Activated T-cell treated with anti-CD3 and anti-CD28 coated beads for 24 hours (primary cell): ENCODE measurements around the gene FAM13B.
"Not testable (repeated sequence)": the region's sequence is repeated elsewhere in the genome, so short reads cannot be mapped to it uniquely, and the experiment has no call there.

ENCODE experiments used
- DNase-seq: peaks from one replicate; pipeline ENCODE4 v3.0.0-alpha.2; 2020; ENCODE audit warnings: low read depth

FAM13B gene

DNA sequence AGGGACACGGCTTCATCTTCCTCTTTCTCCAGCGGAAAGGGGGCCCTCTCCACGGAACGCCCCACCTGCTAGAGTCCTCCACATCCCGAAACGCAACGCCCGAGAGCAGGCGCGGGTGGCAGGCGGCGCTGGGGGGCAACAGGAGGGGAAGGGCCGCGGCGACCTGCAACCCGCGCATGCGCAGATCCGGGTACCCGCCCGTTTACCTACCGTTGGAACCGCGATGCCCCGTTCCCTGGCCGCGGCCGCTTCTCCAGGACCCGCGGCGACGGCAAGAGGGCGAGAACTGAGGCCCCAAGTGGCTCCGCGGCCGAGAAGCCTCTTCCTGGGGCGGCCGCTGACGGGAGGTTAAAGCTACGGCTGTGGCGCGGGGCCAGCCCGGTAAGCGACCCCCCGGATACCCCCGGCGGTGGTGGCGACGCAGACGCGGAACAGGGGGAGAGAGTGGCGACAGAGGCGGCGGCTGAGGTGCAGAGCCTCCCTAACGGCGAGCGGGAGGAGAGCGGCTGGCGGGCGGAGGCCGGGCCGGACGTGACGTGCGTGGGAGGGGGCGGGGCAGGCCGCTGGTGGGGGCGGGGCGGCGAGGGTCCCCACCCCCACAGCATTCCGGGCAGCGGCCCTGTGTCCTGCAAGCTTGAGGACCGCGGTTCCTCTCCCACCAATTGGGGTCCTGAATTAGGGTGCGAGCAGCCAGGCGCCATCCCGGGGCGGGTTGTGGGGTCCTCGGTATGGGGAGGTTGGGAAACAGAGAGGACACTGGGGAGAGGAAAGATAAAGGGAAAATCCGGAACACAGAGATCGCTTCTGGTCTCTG is at the start of gene FAM13B:
Gene FAM13B, minus strand, starts transcription at position 508 of the 814 bp plus-strand sequence. CDS start 13,968 bp downstream, outside the sequence.
- peak; percentile 66 for DNase-seq

- no peak for DNase-seq
Measured at GRCh38 chr5:138082033-138082432, 49.2 kb upstream of the FAM13B start.

DNA sequence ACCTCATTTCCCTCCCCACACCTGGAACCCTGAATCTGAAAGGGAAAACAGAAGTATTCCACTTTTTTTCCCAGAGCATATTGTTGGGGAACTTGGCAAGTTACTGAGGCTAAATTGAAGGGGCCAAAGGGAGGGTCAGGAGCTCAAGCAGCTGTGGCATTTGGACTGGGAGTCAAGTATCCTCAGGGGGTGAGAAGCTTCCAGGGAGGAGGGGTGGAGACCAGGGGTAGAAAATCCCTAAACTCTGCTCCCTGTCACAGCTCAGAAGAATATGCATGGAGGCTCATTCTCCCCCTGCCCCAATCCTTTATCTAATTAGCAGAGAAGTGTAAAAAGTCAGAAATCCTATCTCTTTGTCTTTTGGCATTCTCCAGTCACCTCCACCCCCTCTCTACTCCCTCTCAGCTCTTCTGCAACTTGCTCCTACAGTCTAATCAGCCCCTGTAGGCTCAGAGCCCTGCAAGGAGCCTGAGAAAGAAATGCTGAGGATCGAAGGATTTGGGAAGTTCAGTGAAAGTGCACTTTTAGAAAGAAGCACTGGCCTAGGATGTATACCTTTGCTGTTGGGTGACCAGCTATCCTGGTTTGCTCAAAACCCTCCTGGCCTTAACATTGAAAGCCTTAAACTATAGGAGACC is 45.2 kb upstream of the FAM13B start:
- no peak for DNase-seq

DNA sequence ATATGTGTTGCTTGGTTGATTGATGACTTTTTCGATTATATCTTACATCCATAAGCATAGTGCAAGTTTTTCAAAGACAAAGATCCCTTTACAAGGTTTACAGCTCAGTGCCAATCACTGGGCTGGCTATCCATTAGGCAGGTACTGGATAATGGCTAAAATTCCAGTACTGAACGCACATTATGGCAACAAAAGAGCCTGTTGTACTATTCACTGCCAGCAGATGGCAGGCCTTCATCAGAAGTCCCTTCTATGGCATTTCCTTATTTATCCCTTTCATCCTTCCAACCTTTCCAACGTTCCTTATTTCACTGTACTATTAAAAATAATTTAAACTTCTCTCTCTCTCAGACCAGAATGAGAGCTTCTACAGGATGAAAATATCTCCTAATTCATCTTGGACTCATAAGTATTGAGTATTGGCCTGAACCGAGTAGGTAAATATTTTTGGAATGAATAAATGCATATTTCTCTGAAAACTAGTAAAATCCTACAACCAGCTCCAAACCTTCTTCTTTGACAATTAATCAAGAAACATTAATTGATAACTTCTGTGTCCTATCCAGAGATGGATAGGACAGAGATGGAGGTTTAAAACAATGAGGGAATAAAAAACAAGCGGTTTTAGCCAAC is 44.3 kb upstream of the FAM13B start:
- DNase-seq, result peak; percentile 27

GRCh38 chr5:138070026-138070425 is 37.1 kb upstream of the FAM13B start:
- DNase-seq, result not testable (repeated sequence)

- DNase-seq, result peak; percentile 62
Measured at GRCh38 chr5:138068742-138069600, 36.1 kb upstream of the FAM13B start.

DNA sequence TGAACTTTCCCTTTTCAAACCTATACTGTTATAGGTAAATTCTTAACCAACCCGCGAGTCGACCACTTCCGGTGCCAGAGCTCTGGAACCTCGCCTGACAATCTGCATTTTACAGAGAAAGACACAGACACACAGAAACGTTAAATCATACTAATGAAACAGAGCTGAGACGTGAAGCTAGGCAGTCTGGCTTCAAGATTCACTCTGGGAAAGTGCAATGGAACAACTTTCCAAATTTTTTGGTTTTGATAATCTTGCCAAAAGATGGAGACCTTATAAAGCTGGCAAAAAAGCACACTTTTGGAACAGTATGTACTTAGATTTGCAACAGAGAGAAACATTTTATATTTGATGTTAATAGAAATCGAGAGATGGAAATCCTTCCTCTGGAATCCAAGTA is 35.1 kb upstream of the FAM13B start:
- no peak for DNase-seq

- DNase-seq, result no peak
Measured at GRCh38 chr5:138065102-138065501, 32.2 kb upstream of the FAM13B start.

GRCh38 chr5:138064526-138064925 is 31.6 kb upstream of the FAM13B start:
- no peak for DNase-seq

DNA sequence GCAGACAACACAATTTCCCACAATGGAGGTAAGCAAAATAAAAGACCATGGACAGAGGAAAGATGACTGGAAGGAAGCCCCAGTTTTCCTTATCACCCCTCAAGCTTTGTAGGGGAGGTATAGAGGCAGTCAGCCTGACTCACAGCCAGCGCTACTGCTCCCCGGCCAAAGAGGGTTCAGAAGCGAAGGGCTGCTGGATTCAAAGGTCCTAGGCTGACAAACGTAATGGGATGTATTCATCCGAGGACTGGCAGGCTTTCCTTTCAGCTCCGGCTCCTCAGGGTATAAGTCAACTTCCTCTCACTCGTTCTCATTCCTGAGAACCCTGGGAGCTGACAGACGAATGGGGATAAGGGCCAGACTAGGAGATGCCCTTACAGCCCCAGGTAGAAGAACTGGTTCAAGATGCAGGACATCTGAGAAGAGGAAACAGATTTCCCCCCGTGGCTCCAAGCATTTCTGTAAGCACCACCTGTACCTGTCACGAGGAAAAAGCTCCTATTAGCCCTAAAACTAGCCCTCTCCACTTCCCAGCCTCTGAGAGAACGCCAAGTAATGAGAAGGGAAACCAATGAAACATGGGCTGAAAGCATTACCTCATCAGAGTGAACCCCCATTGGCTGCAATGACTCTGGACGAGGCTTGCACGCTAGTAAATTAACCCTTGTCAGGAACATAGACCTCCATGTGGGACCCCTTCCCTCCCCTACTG is 22.1 kb upstream of the FAM13B start:
- DNase-seq, result no peak

DNA sequence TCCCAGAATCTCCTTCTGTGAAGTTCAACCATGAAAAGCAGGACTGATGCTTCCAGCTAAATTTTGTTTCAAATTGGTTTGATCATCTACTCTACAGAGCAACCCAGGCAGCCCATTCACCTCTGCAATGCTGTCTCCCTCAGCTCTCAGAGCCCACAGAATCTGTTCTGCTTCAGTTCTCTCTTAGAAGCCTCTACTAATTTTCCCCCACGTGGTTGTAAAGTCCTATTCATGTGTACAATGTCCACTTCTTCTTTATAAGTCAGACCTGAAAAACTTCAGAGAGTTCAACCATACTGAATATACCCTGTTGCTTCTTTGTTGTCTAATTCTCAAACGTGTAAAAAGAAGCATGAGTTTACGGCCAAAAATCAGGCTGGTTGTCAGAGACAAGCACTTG is 21.3 kb upstream of the FAM13B start:
- no peak for DNase-seq

- DNase-seq, result no peak
Measured at GRCh38 chr5:138053554-138053953, 20.7 kb upstream of the FAM13B start.

DNA sequence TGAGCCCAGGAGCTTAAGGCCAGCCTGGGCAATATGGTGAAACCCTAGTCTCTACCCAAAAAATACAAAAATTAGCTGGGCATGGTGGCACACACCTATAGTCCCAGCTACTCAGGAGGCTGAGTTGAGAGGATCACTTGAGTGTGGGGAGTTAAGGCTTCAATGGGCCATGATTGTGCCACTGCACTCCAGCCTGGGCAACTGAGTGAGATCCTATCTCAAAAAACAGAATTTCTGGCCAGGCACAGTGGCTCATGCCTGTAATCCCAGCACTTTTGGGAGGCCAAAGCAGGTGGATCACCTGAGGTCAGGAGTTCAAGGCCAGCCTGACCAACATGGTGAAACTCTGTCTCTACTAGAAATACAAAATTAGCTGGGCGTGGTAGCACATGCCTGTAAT is 19.8 kb upstream of the FAM13B start:
- not testable (repeated sequence) for DNase-seq

GRCh38 chr5:138051441-138052296 is 18.8 kb upstream of the FAM13B start:
- no peak for DNase-seq

- not testable (repeated sequence) for DNase-seq
Measured at GRCh38 chr5:138045283-138045682, 12.4 kb upstream of the FAM13B start.

DNA sequence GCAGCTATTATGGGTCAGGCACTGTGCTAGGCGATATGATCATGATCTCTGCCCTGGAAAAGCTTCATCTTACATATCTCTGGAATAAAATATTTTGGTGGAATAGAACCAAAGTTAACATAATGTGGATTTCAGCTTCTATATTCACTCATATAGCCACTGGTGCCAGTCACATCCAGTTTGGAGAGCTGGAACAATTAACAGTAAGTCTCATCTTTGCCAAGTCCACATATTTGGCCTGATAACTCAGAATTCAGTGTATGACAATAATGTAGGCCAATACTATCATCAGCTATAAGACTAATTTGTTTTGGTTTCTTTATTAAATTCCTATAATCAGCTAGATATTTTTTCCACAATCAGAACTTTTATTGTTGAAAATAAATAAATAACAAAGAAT is 5.9 kb upstream of the FAM13B start:
- DNase-seq, result no peak

GRCh38 chr5:138037907-138038633 is 5.2 kb upstream of the FAM13B start:
- DNase-seq, result no peak

DNA sequence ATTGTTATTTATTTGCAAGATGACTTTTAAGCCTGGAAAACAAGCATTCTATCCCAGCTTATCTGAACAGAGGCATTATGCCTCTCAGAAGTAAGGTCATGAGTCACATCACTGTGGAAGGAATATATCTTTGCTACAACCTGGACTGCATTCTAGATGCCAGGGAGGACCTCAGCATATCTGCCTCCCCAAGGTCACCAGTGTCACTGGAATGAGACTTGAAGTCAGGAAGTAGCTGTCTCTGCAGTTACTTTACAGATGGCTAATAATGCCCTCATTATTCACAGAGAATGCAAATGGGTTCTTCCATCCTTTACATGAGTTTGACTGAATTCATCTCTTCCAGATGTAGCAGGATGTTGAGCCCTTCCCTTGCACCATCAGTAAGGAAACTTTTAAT is 4.4 kb upstream of the FAM13B start:
- DNase-seq, result no peak

DNA sequence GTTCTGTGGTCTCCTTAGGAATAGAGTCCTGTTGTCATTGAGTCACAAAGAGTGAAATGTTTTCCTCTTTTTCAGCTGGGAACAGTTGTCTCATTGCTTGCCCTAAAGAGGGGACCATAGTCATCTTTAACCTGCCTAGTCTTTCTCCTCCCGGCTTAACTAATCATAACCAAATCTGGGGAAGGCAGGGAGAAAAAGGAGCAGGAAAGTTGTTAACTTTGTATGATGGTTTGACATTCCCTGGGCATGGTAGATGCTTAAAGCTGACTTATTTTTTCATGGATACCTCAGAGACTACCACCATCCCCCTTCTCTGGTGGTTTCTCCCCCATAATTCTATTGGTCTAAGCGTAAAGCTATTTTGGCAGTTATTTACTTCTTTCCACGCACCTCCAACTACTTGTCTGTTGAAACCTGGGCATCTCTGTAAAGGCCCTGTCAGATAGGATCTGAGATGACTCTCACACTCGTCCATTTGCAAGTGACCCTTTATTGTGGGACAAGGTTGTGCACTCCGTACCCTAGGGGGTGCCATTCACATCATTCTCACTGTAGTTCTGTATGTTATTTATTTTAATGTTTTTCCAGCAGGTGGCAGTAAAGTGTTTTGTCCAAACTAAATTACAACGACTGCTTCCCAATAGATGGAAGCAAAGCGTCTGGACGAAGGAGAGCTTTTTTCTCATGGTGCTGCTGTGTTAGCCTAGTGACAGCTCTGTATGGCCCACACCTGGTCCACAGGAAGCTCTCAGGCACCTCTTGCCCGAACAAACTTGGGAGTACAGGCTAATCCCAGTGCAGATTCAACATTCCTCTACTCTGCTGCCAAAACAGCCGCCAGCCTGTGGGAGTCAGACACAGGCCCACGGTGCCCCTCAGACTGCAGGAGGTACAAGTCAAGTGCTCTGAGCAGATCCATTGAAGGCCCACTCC is 3.0 kb upstream of the FAM13B start:
- DNase-seq, result peak; percentile 44
